ENCODE data around the gene FLVCR2.

The FLVCR2 gene

GRCh38 chr14:75619548-75619947 lies 41.1 kb downstream of the FLVCR2 start:
- DNase-seq (ENCODE audit: extremely low spot score, insufficient read length, low read depth): no peak
- FAIRE-seq: no peak

- FAIRE-seq: no peak
- DNase-seq (ENCODE audit: extremely low spot score, insufficient read length, low read depth): no peak
Observed at GRCh38 chr14:75625034-75625433, 46.6 kb downstream of the FLVCR2 start.

- FAIRE-seq: no peak
- no peak for DNase-seq (ENCODE audit: extremely low spot score, insufficient read length, low read depth)
Observed at GRCh38 chr14:75626396-75626795, 48.0 kb downstream of the FLVCR2 start.

GRCh38 chr14:75626863-75627262 lies 48.4 kb downstream of the FLVCR2 start:
- FAIRE-seq: no peak
- no peak for DNase-seq (ENCODE audit: extremely low spot score, insufficient read length, low read depth)

GRCh38 chr14:75627406-75627805 lies 49.0 kb downstream of the FLVCR2 start:
- DNase-seq (ENCODE audit: extremely low spot score, insufficient read length, low read depth) (no peak), FAIRE-seq (no peak)

- DNase-seq (ENCODE audit: extremely low spot score, insufficient read length, low read depth): no peak
Observed at GRCh38 chr14:75628816-75629215, 50.4 kb downstream of the FLVCR2 start.

GRCh38 chr14:75630695-75631452 lies 52.5 kb downstream of the FLVCR2 start:
- DNase-seq (ENCODE audit: extremely low spot score, insufficient read length, low read depth) (no peak), FAIRE-seq (no peak)

More at GRCh38 chr14:75628816-75629215, 50.4 kb downstream of the FLVCR2 start:
- no peak for FAIRE-seq

- FAIRE-seq: no peak
- DNase-seq (ENCODE audit: extremely low spot score, insufficient read length, low read depth): no peak
Observed at GRCh38 chr14:75631453-75631831, 53.0 kb downstream of the FLVCR2 start.

GRCh38 chr14:75634848-75635247 lies 56.4 kb downstream of the FLVCR2 start:
- FAIRE-seq (no peak), DNase-seq (ENCODE audit: extremely low spot score, insufficient read length, low read depth) (no peak)

- DNase-seq (ENCODE audit: extremely low spot score, insufficient read length, low read depth) (no peak), FAIRE-seq (no peak)
Observed at GRCh38 chr14:75636100-75636692, 57.8 kb downstream of the FLVCR2 start.

GRCh38 chr14:75640876-75641275 lies 62.5 kb downstream of the FLVCR2 start:
- no peak for FAIRE-seq
- DNase-seq (ENCODE audit: extremely low spot score, insufficient read length, low read depth): no peak

- DNase-seq (ENCODE audit: extremely low spot score, insufficient read length, low read depth) (no peak), FAIRE-seq (no peak)
Observed at GRCh38 chr14:75643985-75644384, 65.6 kb downstream of the FLVCR2 start.

- no peak for DNase-seq (ENCODE audit: extremely low spot score, insufficient read length, low read depth)
- no peak for FAIRE-seq
Observed at GRCh38 chr14:75645056-75645455, 66.6 kb downstream of the FLVCR2 start.

- FAIRE-seq: no peak
- no peak for DNase-seq (ENCODE audit: extremely low spot score, insufficient read length, low read depth)
Observed at GRCh38 chr14:75646762-75647161, 68.3 kb downstream of the FLVCR2 start.

GRCh38 chr14:75647640-75648039 lies 69.2 kb downstream of the FLVCR2 start:
- FAIRE-seq: no peak
- no peak for DNase-seq (ENCODE audit: extremely low spot score, insufficient read length, low read depth)

- DNase-seq (ENCODE audit: extremely low spot score, insufficient read length, low read depth) (no peak), FAIRE-seq (no peak)
Observed at GRCh38 chr14:75648066-75648838, 69.8 kb downstream of the FLVCR2 start.

GRCh38 chr14:75649337-75649736 lies 70.9 kb downstream of the FLVCR2 start:
- DNase-seq (ENCODE audit: extremely low spot score, insufficient read length, low read depth) (no peak), FAIRE-seq (no peak)

GRCh38 chr14:75649773-75650172 lies 71.4 kb downstream of the FLVCR2 start:
- no peak for DNase-seq (ENCODE audit: extremely low spot score, insufficient read length, low read depth)
- no peak for FAIRE-seq

GRCh38 chr14:75650253-75651058 lies 72.0 kb downstream of the FLVCR2 start:
- FAIRE-seq (no peak), DNase-seq (ENCODE audit: extremely low spot score, insufficient read length, low read depth) (no peak)

GRCh38 chr14:75653563-75653962 lies 75.1 kb downstream of the FLVCR2 start:
- DNase-seq (ENCODE audit: extremely low spot score, insufficient read length, low read depth) (no peak), FAIRE-seq (no peak)

Measured in GM18507 (cell line).